Retinal pigment epithelial cell (primary cell): ENCODE data around the gene LYSMD2.

Experiments used
- DNase-seq: peaks from one replicate; pipeline ENCODE4 v3.0.0-alpha.2; 2010; ENCODE audit warnings: low read depth
- H3K4me3 ChIP-seq: 2 replicates; pipeline ENCODE4 v1.5.1; 2011; ENCODE audit warnings: mild to moderate bottlenecking, low read length, control low read depth, moderate library complexity
- CTCF ChIP-seq: conservative IDR thresholded peaks from 2 replicates; pipeline ENCODE4 v1.5.1; 2011; ENCODE audit warnings: low read depth, low read length, control low read depth, inconsistent platforms

Gene LYSMD2

DNA sequence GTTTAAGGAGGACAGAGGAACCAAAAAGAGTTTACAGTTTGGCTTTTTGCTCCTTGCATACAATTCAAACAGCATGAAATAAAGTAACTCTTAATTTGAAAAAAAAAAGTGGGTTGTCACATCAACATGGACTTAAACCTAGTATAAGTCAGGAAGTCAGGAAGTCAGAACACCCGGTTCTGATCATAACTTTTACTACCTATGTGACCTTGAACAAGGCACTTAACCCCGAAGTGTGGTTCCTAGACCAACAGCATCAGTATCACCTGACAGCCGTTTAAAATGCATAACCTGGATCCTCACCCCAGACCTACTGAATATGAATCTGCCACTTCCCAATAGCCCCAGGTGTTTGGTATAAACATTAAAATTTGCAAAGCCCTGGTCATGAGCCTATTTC lies 18.7 kb downstream of the LYSMD2 start:
- no peak for TF ChIP-seq CTCF
- no peak for DNase-seq
- no peak overlapping the region for H3K4me3 ChIP-seq

GRCh38 chr15:51718219-51718618 lies 19.2 kb downstream of the LYSMD2 start:
- DNase-seq = no peak
- no peak overlapping the region for H3K4me3 ChIP-seq
- TF ChIP-seq CTCF = no peak

DNA sequence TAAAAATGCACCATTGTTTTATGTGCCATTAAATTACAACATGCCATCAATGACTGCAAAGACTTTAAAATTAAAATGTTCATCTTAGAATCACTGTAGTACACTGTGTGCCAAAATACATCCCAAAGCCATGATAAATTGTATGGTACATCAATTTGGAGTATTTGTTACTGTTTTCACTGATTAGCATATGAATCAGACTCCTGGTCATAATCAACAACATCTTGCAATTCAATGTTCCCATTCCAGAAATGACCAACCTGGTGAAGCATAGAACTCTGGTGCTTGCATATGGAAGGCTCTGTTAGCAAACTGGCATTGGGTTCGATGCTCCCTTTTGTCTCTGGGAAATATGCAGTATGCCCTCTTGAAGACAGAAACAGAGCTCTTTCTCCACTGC lies 22.5 kb downstream of the LYSMD2 start:
- TF ChIP-seq CTCF = no peak
- DNase-seq = no peak
- no peak overlapping the region for H3K4me3 ChIP-seq

DNA sequence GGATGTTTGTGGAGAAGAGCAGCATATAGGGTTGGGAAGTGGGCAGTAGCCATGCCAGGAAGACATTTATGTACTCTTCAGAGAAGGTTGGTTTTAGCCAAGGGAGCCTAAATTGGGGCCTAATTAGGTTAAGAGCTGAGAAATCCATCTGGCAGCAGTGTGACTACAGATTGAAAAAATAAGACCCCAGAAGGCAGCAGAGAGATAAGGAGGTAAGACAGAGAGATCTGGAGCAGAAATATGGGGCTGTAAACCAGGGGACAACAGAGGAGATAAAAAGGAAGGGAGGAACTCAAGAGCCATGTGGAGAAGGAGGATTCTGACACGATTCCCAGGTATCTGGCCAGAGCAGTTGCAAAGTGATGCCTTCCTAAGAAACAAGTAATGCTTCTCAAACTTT lies 23.3 kb downstream of the LYSMD2 start:
- DNase-seq = no peak
- H3K4me3 ChIP-seq = no peak overlapping the region
- no peak for TF ChIP-seq CTCF

DNA sequence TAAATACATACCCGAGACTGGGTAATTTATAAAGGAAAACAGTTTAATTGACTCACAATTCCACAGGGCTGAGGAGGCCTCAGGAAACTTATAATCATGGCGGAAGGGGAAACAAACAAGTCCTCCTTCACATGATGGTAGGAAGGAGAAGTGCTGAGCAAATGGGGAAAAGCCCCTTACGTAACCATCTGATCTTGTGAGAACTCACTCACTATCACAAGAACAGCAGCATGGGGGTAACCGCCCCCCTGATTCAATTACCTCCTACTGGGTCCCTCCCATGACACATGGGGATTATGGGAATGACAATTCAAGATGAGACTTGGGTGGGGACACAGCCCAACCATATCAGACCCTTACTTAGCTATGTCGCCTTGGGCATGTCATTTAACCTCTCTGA lies 28.4 kb downstream of the LYSMD2 start:
- H3K4me3 ChIP-seq = no peak overlapping the region
- no peak for DNase-seq
- TF ChIP-seq CTCF = no peak

GRCh38 chr15:51708013-51708412 lies 29.4 kb downstream of the LYSMD2 start:
- TF ChIP-seq CTCF = no peak
- no peak overlapping the region for H3K4me3 ChIP-seq
- no peak for DNase-seq

DNA sequence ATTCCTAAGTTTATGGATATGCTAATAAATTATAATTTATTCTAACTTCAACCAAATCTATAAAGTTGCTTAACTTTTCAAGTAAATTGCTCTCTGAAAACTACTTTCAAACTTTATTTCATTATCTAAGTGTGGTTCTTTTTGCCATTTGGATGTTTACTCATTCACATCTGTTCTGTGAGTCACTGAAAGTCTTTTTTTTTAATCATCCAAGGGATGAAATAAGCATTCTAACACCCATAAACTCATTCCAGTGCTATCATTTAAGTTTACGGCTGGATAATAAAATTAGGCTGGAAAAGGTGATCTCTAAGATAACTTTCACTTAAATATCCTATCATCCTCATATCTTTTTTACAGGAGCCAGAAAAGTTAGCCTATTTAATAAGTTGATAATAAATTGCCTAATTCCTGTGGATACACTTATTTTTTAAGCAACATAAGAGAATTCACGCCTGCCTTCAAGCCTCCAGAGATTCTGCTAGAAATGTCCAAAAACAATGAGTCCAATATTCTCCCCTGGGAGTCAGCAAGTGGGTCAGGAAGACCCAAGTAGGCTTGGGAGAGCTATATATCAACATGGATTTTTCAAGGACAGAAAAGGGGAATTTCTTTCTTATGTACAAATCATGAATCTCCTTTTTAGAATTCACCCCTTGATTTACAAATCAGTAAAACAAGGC lies 30.4 kb downstream of the LYSMD2 start:
- H3K4me3 ChIP-seq = no peak overlapping the region
- no peak for TF ChIP-seq CTCF
- DNase-seq = no peak
